C4-2B (cell line): Measurements from ENCODE around the gene CRYBB1.

Experiments used
- CTCF ChIP-seq: fragments of 450-650 bp; conservative IDR thresholded peaks from 2 replicates; pipeline ENCODE4 v1.5.1; 2017; ENCODE audit warnings: mild to moderate bottlenecking
- ZFX ChIP-seq: fragments of 450-650 bp; IDR thresholded peaks from 2 replicates; pipeline ENCODE4 v1.6.1; 2017

DNA sequence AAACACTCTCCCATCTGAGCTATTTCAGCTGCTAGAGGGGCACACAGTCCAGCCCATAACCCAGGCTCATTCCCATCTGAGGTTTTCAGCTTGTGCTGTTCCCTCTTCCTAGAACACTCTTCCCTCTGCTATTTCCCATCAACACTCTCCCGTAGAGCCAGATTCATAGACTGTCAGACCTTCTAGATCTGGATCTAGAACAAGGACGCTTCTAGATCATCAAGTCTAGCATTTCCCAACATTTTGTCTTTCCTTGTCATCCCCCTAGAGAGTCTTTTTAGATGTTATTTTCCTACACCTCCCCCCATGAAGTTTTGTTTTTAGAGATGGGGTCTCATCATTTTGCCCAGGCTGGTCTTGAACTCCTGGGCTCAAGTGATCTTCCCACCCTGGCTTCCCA is 17.3 kb upstream of the CRYBB1 start:
- no peak for TF ChIP-seq CTCF
- no peak for TF ChIP-seq ZFX
